Kidney (tissue), 14 donors: Measurements from ENCODE around the gene CCDC6. TPM values are rescaled to one million over a fixed set of nuclear protein-coding genes. Genes with fewer than 3 reads are reported as not detected.

Source experiments
- DNase-seq, 5 donors: peaks; one replicate each; pipeline ENCODE4 v3.0.0-alpha.2; 2013 to 2020
- FAIRE-seq: peaks from 2 replicates; lab custom pipeline; 2012; peaks lifted over from hg19 to GRCh38; lab: Jason Lieb, UNC
- H3K27ac ChIP-seq, 2 donors: one replicate each; pipeline ENCODE4 v1.7.0; 2013; ENCODE audit warnings: low read depth in 2 of 2, low read length in 2 of 2, inconsistent platforms in 1 of 2
- H3K27me3 ChIP-seq: one replicate; pipeline ENCODE4 v1.7.1; 2013; ENCODE audit warnings: low read length, inconsistent platforms; ENCODE audit not compliant: control insufficient read depth, insufficient read depth
- H3K36me3 ChIP-seq, 3 donors: one replicate each; pipeline versions ENCODE4 v1.7.0 to v1.7.1; 2013; ENCODE audit warnings: low read length in 3 of 3, control low read depth in 1 of 3, inconsistent platforms in 1 of 3; ENCODE audit not compliant: insufficient read depth in 3 of 3, control insufficient read depth in 2 of 3
- H3K4me1 ChIP-seq, 3 donors: one replicate each; pipeline versions ENCODE4 v1.7.0 to v1.7.1; 2013; ENCODE audit warnings: low read length in 3 of 3, inconsistent platforms in 1 of 3, low read depth in 1 of 3; ENCODE audit not compliant: control insufficient read depth in 2 of 3, insufficient read depth in 2 of 3
- H3K4me3 ChIP-seq, 3 donors: one replicate each; pipeline versions ENCODE4 v1.7.0 to v1.8.1; 2013; ENCODE audit warnings: low read length in 3 of 3, control low read depth in 1 of 3, inconsistent platforms in 1 of 3
- H3K9ac ChIP-seq, 3 donors: one replicate each; pipeline versions ENCODE4 v1.7.0 to v1.7.1; 2013; ENCODE audit warnings: low read length in 3 of 3, control low read depth in 1 of 3, inconsistent platforms in 1 of 3
- H3K9me3 ChIP-seq, 3 donors: one replicate each; pipeline versions ENCODE4 v1.7.0 to v1.7.1; 2013; ENCODE audit warnings: low read length in 3 of 3, control low read depth in 1 of 3, inconsistent platforms in 1 of 3; ENCODE audit not compliant: control insufficient read depth in 2 of 3, insufficient read depth in 1 of 3
- intact Hi-C: fragments of 100-400 bp; cut with DNase I; formaldehyde crosslinking; loops from one replicate; pipeline ENCODE4 v1.11.1; 2022
- polyA plus RNA-seq: library from polyadenylated mRNA; stranded (reverse); fragments of 350-450 nt; fragmentation: Illumina TruSeq; extraction: RNeasy Lipid Tissue Mini Kit (QIAGEN cat#74804); gene quantifications from one replicate; pipeline ENCODE4 v1.2.3, GENCODE V29; 2014; ENCODE audit warnings: low read depth, low replicate concordance; ENCODE audit not compliant: insufficient read depth
- total RNA-seq: library from RNA; stranded (reverse); fragmentation: NEBNext Ultra II Directional; extraction: Animal tissue kit (Norgen Biotek cat#: 25700); gene quantifications from one replicate; pipeline ENCODE4 v1.2.1, GENCODE V29; 2021
- TF ChIP-seq, protein P1 (sequence below): IDR thresholded peaks from 3 replicates; pipeline ENCODE4 v1.5.1; 2012; ENCODE audit warnings: mild to moderate bottlenecking, moderate library complexity, borderline replicate concordance; ENCODE audit not compliant: insufficient read depth; ENCODE audit errors: extremely low read depth
- donor health status: control.
- donor health status: control.
- donor health status: control.
- donor health status: control.
- donor health status: control.
- donor health status: DM: yes; HTN: yes; CAD: no.
- donor health status: Normal renal cell carcinoma (clear cell type).

The CCDC6 gene
- total and polyA plus RNA-seq, 2 donors from 2014 or later = 15.5 to 47.0 TPM

DNA sequence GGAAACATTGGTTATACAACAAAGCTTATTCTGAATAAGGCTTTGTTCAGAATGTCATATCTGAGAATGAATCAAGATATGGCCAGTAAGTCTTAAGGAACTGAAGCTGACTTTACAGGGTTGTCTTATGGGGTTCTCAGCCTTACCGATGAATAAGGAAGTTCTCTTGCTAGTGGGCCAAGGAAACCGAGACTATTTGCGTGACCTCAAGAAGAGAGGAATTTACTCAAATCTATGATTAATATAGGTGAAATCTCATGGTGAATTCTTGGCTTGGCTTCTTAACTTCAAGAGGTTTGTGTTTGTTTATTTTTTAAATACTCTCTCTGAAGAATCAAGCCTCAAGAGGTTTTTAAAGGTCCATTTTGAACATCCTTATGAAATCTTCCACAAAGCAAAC, 148.4 kb downstream of the CCDC6 start:
- no peaks in the 10 kb centered on the region for H3K9me3 ChIP-seq
- DNase-seq = no peak
- H3K27me3 ChIP-seq = no peaks in the 10 kb centered on the region
- H3K36me3 ChIP-seq = no peaks in the 10 kb centered on the region
- no peak for FAIRE-seq
- H3K9ac ChIP-seq = no peak overlapping the region
- no peak overlapping the region for H3K4me3 ChIP-seq
- intact Hi-C loops = no loop called here
- TF ChIP-seq, protein P1, sequence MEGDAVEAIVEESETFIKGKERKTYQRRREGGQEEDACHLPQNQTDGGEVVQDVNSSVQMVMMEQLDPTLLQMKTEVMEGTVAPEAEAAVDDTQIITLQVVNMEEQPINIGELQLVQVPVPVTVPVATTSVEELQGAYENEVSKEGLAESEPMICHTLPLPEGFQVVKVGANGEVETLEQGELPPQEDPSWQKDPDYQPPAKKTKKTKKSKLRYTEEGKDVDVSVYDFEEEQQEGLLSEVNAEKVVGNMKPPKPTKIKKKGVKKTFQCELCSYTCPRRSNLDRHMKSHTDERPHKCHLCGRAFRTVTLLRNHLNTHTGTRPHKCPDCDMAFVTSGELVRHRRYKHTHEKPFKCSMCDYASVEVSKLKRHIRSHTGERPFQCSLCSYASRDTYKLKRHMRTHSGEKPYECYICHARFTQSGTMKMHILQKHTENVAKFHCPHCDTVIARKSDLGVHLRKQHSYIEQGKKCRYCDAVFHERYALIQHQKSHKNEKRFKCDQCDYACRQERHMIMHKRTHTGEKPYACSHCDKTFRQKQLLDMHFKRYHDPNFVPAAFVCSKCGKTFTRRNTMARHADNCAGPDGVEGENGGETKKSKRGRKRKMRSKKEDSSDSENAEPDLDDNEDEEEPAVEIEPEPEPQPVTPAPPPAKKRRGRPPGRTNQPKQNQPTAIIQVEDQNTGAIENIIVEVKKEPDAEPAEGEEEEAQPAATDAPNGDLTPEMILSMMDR = no peak
- no peaks in the 10 kb centered on the region for H3K4me1 ChIP-seq
- H3K27ac ChIP-seq = no peak overlapping the region

DNA sequence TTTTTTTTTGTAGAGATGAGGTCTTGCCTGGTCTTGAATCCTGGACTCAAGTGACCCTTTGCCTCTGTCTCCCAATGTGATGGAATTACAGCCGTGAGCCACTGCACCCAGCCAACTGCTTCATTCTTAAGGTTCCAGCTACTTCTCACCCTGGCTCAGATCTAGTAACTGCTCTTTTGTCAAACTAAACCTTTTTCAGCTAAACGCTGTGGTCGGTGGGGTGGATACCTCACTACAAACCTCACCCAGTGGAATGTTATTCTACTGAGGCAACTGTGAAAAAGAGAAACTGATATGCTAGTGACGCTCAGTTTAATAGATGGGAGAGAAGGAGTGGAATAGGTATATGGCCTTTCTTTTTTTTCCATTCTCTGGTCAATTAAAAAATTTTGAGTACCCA, 151.4 kb downstream of the CCDC6 start:
- FAIRE-seq = no peak
- Histone ChIP-seq H3K9ac (no peak overlapping the region), H3K4me1 (no peaks in the 10 kb centered on the region), H3K36me3 (no peaks in the 10 kb centered on the region), H3K27me3 (no peaks in the 10 kb centered on the region), H3K27ac (no peak overlapping the region), H3K4me3 (no peak overlapping the region), H3K9me3 (no peaks in the 10 kb centered on the region)
- TF ChIP-seq, protein P1 = no peak
- DNase-seq = no peak
- intact Hi-C loops = no loop called here

DNA sequence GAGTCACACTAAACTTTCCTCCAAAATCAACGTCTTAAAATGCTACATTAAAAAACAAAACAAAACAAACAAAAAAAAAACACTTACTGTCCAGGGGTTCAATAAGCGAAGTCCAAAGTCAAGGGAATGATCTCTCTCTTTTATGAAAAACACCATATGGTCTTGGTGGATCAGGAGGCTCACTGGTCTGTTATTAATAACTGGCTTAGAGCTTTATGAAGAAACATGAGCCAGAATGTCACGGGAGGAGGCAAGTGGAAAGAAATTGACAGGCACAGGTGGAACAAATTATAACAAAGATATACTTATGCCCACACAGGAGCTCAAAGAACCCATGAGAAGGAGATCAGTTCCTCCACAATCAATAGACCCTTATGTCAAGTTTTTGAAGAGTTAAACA, 153.1 kb downstream of the CCDC6 start, which contains the start of gene MRLN:
Gene MRLN, minus strand, starts transcription at position 189 of the 400 bp plus-strand sequence.
- FAIRE-seq (no peak), DNase-seq (no peak)
- no peaks in the 10 kb centered on the region for H3K9me3 ChIP-seq
- no peaks in the 10 kb centered on the region for H3K27me3 ChIP-seq
- TF ChIP-seq, protein P1 = no peak
- H3K27ac ChIP-seq = peak within 1 kb of the TSS in 1 of 2 donors; percentile 36
- H3K9ac ChIP-seq = no peak within 1 kb of the TSS
- no peaks in the 10 kb centered on the region for H3K36me3 ChIP-seq
- peak within 1 kb of the TSS in 1 of 3 donors; percentile 21 for H3K4me3 ChIP-seq
- intact Hi-C loops = no loop called here
- H3K4me1 ChIP-seq = peaks cover 2 to 7% (median 3%) of the 10 kb centered on the region in 3 donors
